Neural progenitor cell (in vitro differentiated cells): ENCODE results near the gene TUSC1. TPM values are rescaled to one million over a fixed set of nuclear protein-coding genes. Genes with fewer than 3 reads are reported as not detected.

Experiments used
- DNase-seq: peaks from one replicate; pipeline ENCODE4 v3.0.0-alpha.2; 2016; ENCODE audit warnings: low spot score
- H2AFZ ChIP-seq: fragments of 200-600 bp; sonication (generic); replicated peaks from 2 replicates; pipeline ENCODE4 v1.6.1; 2016; ENCODE audit warnings: antibody characterized with exemption
- H3F3A ChIP-seq: fragments of 200-600 bp; sonication (generic); 2 replicates; pipeline ENCODE4 v1.6.1; 2016; ENCODE audit warnings: antibody characterized with exemption, low read depth
- H3K27ac ChIP-seq: fragments of 200-600 bp; sonication (generic); 2 replicates; pipeline ENCODE4 v1.5.1; 2016; ENCODE audit warnings: mild to moderate bottlenecking
- H3K27me3 ChIP-seq: fragments of 200-600 bp; sonication (generic); 2 replicates; pipeline ENCODE4 v1.6.1; 2016; ENCODE audit warnings: mild to moderate bottlenecking, moderate library complexity
- H3K36me3 ChIP-seq: fragments of 200-600 bp; sonication (generic); 2 replicates; pipeline ENCODE4 v1.5.1; 2016
- H3K4me1 ChIP-seq: fragments of 200-600 bp; sonication (generic); 2 replicates; pipeline ENCODE4 v1.6.1; 2016; ENCODE audit warnings: mixed run types
- H3K4me2 ChIP-seq: fragments of 200-600 bp; sonication (generic); 2 replicates; pipeline ENCODE4 v1.6.1; 2016
- H3K4me3 ChIP-seq: fragments of 200-600 bp; sonication (generic); 2 replicates; pipeline ENCODE4 v1.5.1; 2016
- H3K79me2 ChIP-seq: fragments of 200-600 bp; sonication (generic); 2 replicates; pipeline ENCODE4 v1.6.1; 2016; ENCODE audit warnings: low read depth
- H3K9ac ChIP-seq: fragments of 200-600 bp; sonication (generic); 2 replicates; pipeline ENCODE4 v1.6.1; 2016
- H3K9me3 ChIP-seq: fragments of 200-600 bp; sonication (generic); 2 replicates; pipeline ENCODE4 v1.5.1; 2016; ENCODE audit warnings: low read depth
- H4K20me1 ChIP-seq: fragments of 200-600 bp; sonication (generic); 2 replicates; pipeline ENCODE4 v1.6.1; 2016; ENCODE audit warnings: low read depth
- H3K27ac Mint-ChIP-seq: 3 replicates; pipeline ENCODE4 v1.8.0; 2021; ENCODE audit warnings: mixed read lengths
- H3K27me3 Mint-ChIP-seq: 2 replicates; pipeline ENCODE4 v1.8.0; 2022; ENCODE audit warnings: low read depth, mild to moderate bottlenecking, inconsistent platforms, moderate library complexity, mixed read lengths; ENCODE audit not compliant: insufficient read depth
- H3K36me3 Mint-ChIP-seq: 3 replicates; pipeline ENCODE4 v1.8.0; 2021; ENCODE audit warnings: mixed read lengths
- H3K4me1 Mint-ChIP-seq: 3 replicates; pipeline ENCODE4 v1.8.0; 2021; ENCODE audit warnings: mixed read lengths
- H3K4me3 Mint-ChIP-seq: 3 replicates; pipeline ENCODE4 v1.8.0; 2021; ENCODE audit warnings: mild to moderate bottlenecking, moderate library complexity, mixed read lengths
- H3K9me3 Mint-ChIP-seq: 3 replicates; pipeline ENCODE4 v1.8.0; 2020; ENCODE audit warnings: mixed read lengths
- EZH2 ChIP-seq: fragments of 200-600 bp; sonication (generic); IDR thresholded peaks from 2 replicates; pipeline ENCODE4 v1.6.1; 2017; ENCODE audit warnings: antibody characterized with exemption, mild to moderate bottlenecking, moderate library complexity
- EZH2phosphoT487 ChIP-seq: fragments of 200-600 bp; sonication (generic); IDR thresholded peaks from 2 replicates; pipeline ENCODE4 v1.6.1; 2017; ENCODE audit warnings: antibody characterized with exemption
- total RNA-seq: library from RNA; depleted of rRNA; stranded (reverse); fragments of >200 nt; gene quantifications from 2 replicates; pipeline ENCODE4 v1.2.3, GENCODE V29; 2015; ENCODE audit warnings: low replicate concordance
- TF ChIP-seq, protein P1 (sequence below): fragments of 200-600 bp; sonication (generic); IDR thresholded peaks from 2 replicates; pipeline ENCODE4 v1.5.1; 2017; ENCODE audit warnings: antibody characterized with exemption, mild to moderate bottlenecking

The TUSC1 gene
- 2.1 and 3.2 TPM in 2 replicates for total RNA-seq

DNA sequence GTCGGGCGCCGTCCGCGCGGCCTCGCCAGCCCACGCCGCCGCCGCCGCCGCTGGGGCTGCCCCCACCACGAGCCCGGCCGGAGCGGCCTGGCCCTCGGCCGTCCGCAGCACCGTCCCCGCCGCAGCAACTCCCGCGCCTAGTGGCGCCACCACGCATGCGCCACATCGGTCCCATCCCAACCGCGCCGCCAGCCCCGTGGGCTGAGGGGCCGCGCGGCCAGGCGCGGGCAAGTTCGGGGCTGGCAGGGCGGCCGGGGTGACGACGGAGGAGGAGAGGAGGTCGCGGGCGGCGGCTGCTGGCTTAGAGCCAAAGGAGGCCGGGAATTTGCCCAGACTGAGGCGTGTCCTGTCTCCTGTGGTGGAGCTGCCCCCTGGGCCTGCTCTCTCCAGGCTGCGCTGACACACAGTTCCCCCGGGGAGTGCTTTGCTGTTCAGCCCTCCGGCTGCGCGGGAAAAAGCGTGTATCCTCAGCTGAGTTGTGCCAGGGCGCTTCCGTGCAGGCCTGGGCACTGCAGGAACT lies at the start of gene TUSC1:
Gene TUSC1, minus strand, starts transcription at position 298 of the 520 bp plus-strand sequence. Its CDS starts 132 bp downstream, at position 166.
- Histone ChIP-seq H3K4me2 (peak within 1 kb of the TSS; percentile 62), H3K4me1 (no peaks in the 10 kb centered on the region), H3K4me3 (peak within 1 kb of the TSS; percentile 45), H3K9me3 (no peaks in the 10 kb centered on the region), H3K27me3 (no peaks in the 10 kb centered on the region), H3K27ac (no peak within 1 kb of the TSS), H2AFZ (peak within 1 kb of the TSS; percentile 50), H3K79me2 (no peaks in the 10 kb centered on the region), H4K20me1 (no peaks in the 10 kb centered on the region), H3F3A (no peaks in the 10 kb centered on the region), H3K36me3 (no peaks in the 10 kb centered on the region), H3K9ac (no peak within 1 kb of the TSS)
- DNase-seq: peak; percentile 69
- H3K36me3 Mint-ChIP-seq: no peaks in the 10 kb centered on the region
- peaks cover 2% of the 10 kb centered on the region for H3K27me3 Mint-ChIP-seq
- H3K9me3 Mint-ChIP-seq: peaks cover 6% of the 10 kb centered on the region
- H3K4me3 Mint-ChIP-seq: peak within 1 kb of the TSS; percentile 35
- H3K4me1 Mint-ChIP-seq: peaks cover 4% of the 10 kb centered on the region
- TF ChIP-seq, protein P1, sequence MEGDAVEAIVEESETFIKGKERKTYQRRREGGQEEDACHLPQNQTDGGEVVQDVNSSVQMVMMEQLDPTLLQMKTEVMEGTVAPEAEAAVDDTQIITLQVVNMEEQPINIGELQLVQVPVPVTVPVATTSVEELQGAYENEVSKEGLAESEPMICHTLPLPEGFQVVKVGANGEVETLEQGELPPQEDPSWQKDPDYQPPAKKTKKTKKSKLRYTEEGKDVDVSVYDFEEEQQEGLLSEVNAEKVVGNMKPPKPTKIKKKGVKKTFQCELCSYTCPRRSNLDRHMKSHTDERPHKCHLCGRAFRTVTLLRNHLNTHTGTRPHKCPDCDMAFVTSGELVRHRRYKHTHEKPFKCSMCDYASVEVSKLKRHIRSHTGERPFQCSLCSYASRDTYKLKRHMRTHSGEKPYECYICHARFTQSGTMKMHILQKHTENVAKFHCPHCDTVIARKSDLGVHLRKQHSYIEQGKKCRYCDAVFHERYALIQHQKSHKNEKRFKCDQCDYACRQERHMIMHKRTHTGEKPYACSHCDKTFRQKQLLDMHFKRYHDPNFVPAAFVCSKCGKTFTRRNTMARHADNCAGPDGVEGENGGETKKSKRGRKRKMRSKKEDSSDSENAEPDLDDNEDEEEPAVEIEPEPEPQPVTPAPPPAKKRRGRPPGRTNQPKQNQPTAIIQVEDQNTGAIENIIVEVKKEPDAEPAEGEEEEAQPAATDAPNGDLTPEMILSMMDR: no peak
- TF ChIP-seq EZH2phosphoT487 (no peak), EZH2 (no peak)
- no peak within 1 kb of the TSS for H3K27ac Mint-ChIP-seq

DNA sequence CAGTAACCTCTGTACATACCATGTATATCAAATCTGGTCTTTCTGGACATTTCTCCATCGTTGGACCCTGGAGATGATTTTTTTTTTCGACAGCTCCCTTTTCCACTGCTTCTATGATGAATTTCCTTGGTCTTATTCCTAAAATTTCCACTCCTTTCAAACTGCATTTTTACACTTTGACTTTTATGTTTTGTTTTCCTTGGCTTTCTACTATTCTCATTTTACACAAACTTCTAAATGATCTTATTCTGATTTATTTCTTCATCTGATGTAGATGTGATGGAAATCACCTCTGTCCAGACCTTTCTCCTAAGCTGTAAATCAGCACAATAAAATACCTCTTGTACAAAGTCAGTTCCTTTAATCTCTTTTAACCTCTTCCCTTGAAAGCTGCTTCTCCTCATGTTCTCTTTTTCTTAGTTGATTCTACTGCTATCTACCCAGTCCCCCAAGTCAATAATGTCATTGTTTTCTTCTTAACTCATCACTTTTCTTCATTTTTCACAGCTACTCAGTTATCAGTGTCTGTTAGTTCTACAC lies 48.7 kb upstream of the TUSC1 start:
- no peak overlapping the region for H3K4me3 ChIP-seq
- no peaks in the 10 kb centered on the region for H3K79me2 ChIP-seq
- TF ChIP-seq EZH2phosphoT487: no peak
- TF ChIP-seq, protein P1: no peak
- TF ChIP-seq EZH2: no peak
- H3K27me3 Mint-ChIP-seq: peaks cover 2% of the 10 kb centered on the region
- H3K4me2 ChIP-seq: no peak overlapping the region
- H3K4me1 Mint-ChIP-seq: no peaks in the 10 kb centered on the region
- no peaks in the 10 kb centered on the region for H4K20me1 ChIP-seq
- H2AFZ ChIP-seq: no peak overlapping the region
- H3F3A ChIP-seq: no peaks in the 10 kb centered on the region
- peaks cover 1% of the 10 kb centered on the region for H3K36me3 Mint-ChIP-seq
- no peak for DNase-seq
- H3K4me3 Mint-ChIP-seq: no peak overlapping the region
- H3K27ac ChIP-seq: no peak overlapping the region
- no peaks in the 10 kb centered on the region for H3K27me3 ChIP-seq
- no peaks in the 10 kb centered on the region for H3K9me3 ChIP-seq
- no peaks in the 10 kb centered on the region for H3K36me3 ChIP-seq
- H3K4me1 ChIP-seq: no peaks in the 10 kb centered on the region
- no peak overlapping the region for H3K9ac ChIP-seq
- H3K9me3 Mint-ChIP-seq: peaks cover 6% of the 10 kb centered on the region
- no peak overlapping the region for H3K27ac Mint-ChIP-seq

DNA sequence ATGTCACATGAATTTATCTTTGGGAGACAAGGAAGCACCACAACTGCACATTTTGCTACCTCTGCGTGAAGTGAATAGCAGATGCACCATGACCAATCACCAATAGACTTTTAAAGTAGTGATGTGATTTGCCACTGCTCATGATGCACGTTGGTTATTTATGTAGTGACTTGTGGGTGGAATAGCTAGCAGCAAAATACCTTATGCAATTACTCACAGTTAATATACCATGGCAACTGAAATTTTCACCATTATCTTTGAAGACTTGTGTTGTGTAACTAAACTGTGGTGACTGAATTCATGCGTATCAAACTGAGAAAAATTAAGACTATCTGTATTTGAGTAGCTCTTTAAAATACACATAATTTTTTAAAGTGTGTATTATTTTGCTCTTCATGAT lies 46.2 kb upstream of the TUSC1 start:
- DNase-seq: no peak
- TF ChIP-seq EZH2 (no peak), EZH2phosphoT487 (no peak)
- TF ChIP-seq, protein P1: no peak
- Mint-ChIP-seq H3K36me3 (no peaks in the 10 kb centered on the region), H3K27ac (no peak overlapping the region), H3K4me1 (no peaks in the 10 kb centered on the region), H3K27me3 (peaks cover 2% of the 10 kb centered on the region), H3K4me3 (no peak overlapping the region), H3K9me3 (no peaks in the 10 kb centered on the region)
- Histone ChIP-seq H3K79me2 (no peaks in the 10 kb centered on the region), H4K20me1 (no peaks in the 10 kb centered on the region), H3F3A (no peaks in the 10 kb centered on the region), H3K9me3 (no peaks in the 10 kb centered on the region), H3K9ac (no peak overlapping the region), H3K4me2 (no peak overlapping the region), H3K36me3 (no peaks in the 10 kb centered on the region), H2AFZ (no peak overlapping the region), H3K27ac (no peak overlapping the region), H3K4me1 (no peaks in the 10 kb centered on the region), H3K4me3 (no peak overlapping the region), H3K27me3 (no peaks in the 10 kb centered on the region)
